GM06990 (cell line): ENCODE measurements around the gene MAP2K7.

Experiments
- DNase-seq: peaks from one replicate; pipeline ENCODE4 v3.0.0-alpha.2; 2011; ENCODE audit not compliant: insufficient read length; ENCODE audit errors: extremely low read depth
- H3K27me3 ChIP-seq: replicated peaks from 2 replicates; pipeline ENCODE4 v1.6.0; 2011; ENCODE audit warnings: low read length; ENCODE audit not compliant: control insufficient read depth, insufficient read depth
- H3K36me3 ChIP-seq: 2 replicates; pipeline ENCODE4 v1.5.1; 2011; ENCODE audit warnings: low read length; ENCODE audit not compliant: control insufficient read depth, insufficient read depth
- H3K4me3 ChIP-seq: replicated peaks from 2 replicates; pipeline ENCODE4 v1.5.1; 2011; ENCODE audit warnings: low read depth, mild to moderate bottlenecking, control low read depth, low read length
- CTCF ChIP-seq: IDR thresholded peaks from 2 replicates; pipeline ENCODE4 v1.5.1; 2011; ENCODE audit warnings: low read length, control low read depth, mild to moderate bottlenecking, inconsistent platforms; ENCODE audit not compliant: insufficient read depth, poor library complexity, severe bottlenecking

MAP2K7 gene

GRCh38 chr19:7862413-7862951 lies 41.2 kb upstream of the MAP2K7 start:
- Histone ChIP-seq H3K4me3 (no peak overlapping the region), H3K27me3 (no peaks in the 10 kb centered on the region), H3K36me3 (no peaks in the 10 kb centered on the region; the same call in 1 of the 2 replicates)
- no peak for TF ChIP-seq CTCF
- DNase-seq: peak; percentile 73

GRCh38 chr19:7863157-7863970 lies 40.3 kb upstream of the MAP2K7 start:
- Histone ChIP-seq H3K36me3 (no peaks in the 10 kb centered on the region; the same call in 1 of the 2 replicates), H3K4me3 (no peak overlapping the region), H3K27me3 (no peaks in the 10 kb centered on the region)
- DNase-seq: no peak
- TF ChIP-seq CTCF: no peak

GRCh38 chr19:7863971-7864689 lies 39.5 kb upstream of the MAP2K7 start:
- no peak overlapping the region for H3K4me3 ChIP-seq
- DNase-seq: no peak
- TF ChIP-seq CTCF: no peak
- H3K36me3 ChIP-seq: no peaks in the 10 kb centered on the region; the same call in 1 of the 2 replicates
- no peaks in the 10 kb centered on the region for H3K27me3 ChIP-seq

GRCh38 chr19:7864690-7865074 lies 39.0 kb upstream of the MAP2K7 start:
- DNase-seq: no peak
- Histone ChIP-seq H3K27me3 (no peaks in the 10 kb centered on the region), H3K4me3 (no peak overlapping the region), H3K36me3 (no peaks in the 10 kb centered on the region; the same call in 1 of the 2 replicates)
- TF ChIP-seq CTCF: no peak

GRCh38 chr19:7865262-7865911 lies 38.3 kb upstream of the MAP2K7 start:
- H3K27me3 ChIP-seq: no peaks in the 10 kb centered on the region
- no peak for TF ChIP-seq CTCF
- no peaks in the 10 kb centered on the region; the same call in 1 of the 2 replicates for H3K36me3 ChIP-seq
- no peak for DNase-seq
- H3K4me3 ChIP-seq: no peak overlapping the region
